A549 (cell line): ENCODE measurements around the gene PVR. TPM values are rescaled to one million over a fixed set of nuclear protein-coding genes. Genes with fewer than 3 reads are reported as not detected.

ENCODE experiments used
- ATAC-seq, 2 experiments: fragments of 200-7000 bp in 1 of 2; fragments of >200 bp in 1 of 2; cut with Nextera tagmentation in 1 of 2; cut with Tn5 transposase in 1 of 2; 3 replicates each; pipeline versions ENCODE4 v1.8.0 to v1.9.1; 2018 to 2020; ENCODE audit warnings: mild to moderate bottlenecking in 1 of 2, moderate library complexity in 1 of 2
- CTCF ChIA-PET: fragments of 300-600 bp; sonication (Branson Sonifier 250); formaldehyde crosslinking; extraction: SDS; loops from one replicate; lab custom pipeline; 2021; ENCODE audit warnings: antibody characterized with exemption, inconsistent platforms; lab: Yijun Ruan, JAX
- POLR2A ChIA-PET: fragments of 350-600 bp; formaldehyde crosslinking; extraction: SDS; loops from one replicate; lab custom pipeline; 2021; ENCODE audit warnings: antibody characterized with exemption, inconsistent platforms; lab: Yijun Ruan, JAX
- DNase-seq, 2 experiments: peaks; one replicate each; pipeline versions ENCODE4 v3.0.0 to v3.0.0-alpha.2; 2011 to 2016; ENCODE audit warnings: low read depth in 1 of 2, low spot score in 1 of 2
- FAIRE-seq: peaks from 2 replicates; lab custom pipeline; 2011; peaks lifted over from hg19 to GRCh38; lab: Jason Lieb, UNC
- H3K27ac ChIP-seq, 2 experiments: fragments of >200 bp; sonication (Bioruptor Twin); formaldehyde crosslinking; 3 replicates each; pipeline ENCODE4 v1.5.1; 2016 to 2017
- H3K4me1 ChIP-seq: fragments of >200 bp; sonication (Bioruptor Twin); formaldehyde crosslinking; 3 replicates; pipeline ENCODE4 v1.6.1; 2016
- H3K4me2 ChIP-seq: fragments of >200 bp; sonication (Bioruptor Twin); formaldehyde crosslinking; 3 replicates; pipeline ENCODE4 v1.6.1; 2016
- H3K4me3 ChIP-seq: fragments of >200 bp; sonication (Bioruptor Twin); formaldehyde crosslinking; 3 replicates; pipeline ENCODE4 v1.5.1; 2016
- H3K9me3 ChIP-seq: fragments of >200 bp; sonication (Bioruptor Twin); formaldehyde crosslinking; 3 replicates; pipeline ENCODE4 v1.6.1; 2016
- CEBPB ChIP-seq, 2 experiments: fragments of >200 bp in 1 of 2; sonication (Bioruptor Twin) in 1 of 2; formaldehyde crosslinking in 1 of 2; IDR thresholded peaks; 2 replicates each; pipeline ENCODE4 v1.6.1; 2012 to 2016
- CHD2 ChIP-seq: fragments of 150-350 bp; IDR thresholded peaks from 2 replicates; pipeline ENCODE4 v1.6.1; 2014; ENCODE audit warnings: low read length; ENCODE audit not compliant: partially characterized antibody
- EHF ChIP-seq: fragments of 250-450 bp; sonication (Bioruptor Pico); IDR thresholded peaks from 2 replicates; pipeline ENCODE4 v1.5.0; 2020; ENCODE audit warnings: mild to moderate bottlenecking
- EP300 ChIP-seq, 2 experiments: fragments of >200 bp; sonication (Bioruptor Twin); formaldehyde crosslinking; IDR thresholded peaks; 2 replicates in 1 of 2; 3 replicates in 1 of 2; pipeline ENCODE4 v1.6.1; 2016 to 2017
- FOSL2 ChIP-seq, 2 experiments: fragments of 450-650 bp in 1 of 2; fragments of >200 bp in 1 of 2; sonication (Bioruptor Twin) in 1 of 2; formaldehyde crosslinking; IDR thresholded peaks; 2 replicates each; pipeline versions ENCODE4 v1.5.0 to v1.6.1; 2016 to 2020; ENCODE audit warnings: mild to moderate bottlenecking in 1 of 2, moderate library complexity in 1 of 2
- GATA3 ChIP-seq: IDR thresholded peaks from 2 replicates; pipeline ENCODE4 v1.6.1; 2012; ENCODE audit warnings: borderline replicate concordance
- HEYL ChIP-seq: fragments of 250-450 bp; sonication (Bioruptor Pico); IDR thresholded peaks from 2 replicates; pipeline ENCODE4 v1.8.0; 2021; ENCODE audit warnings: mild to moderate bottlenecking, moderate library complexity
- HOXB13 ChIP-seq: fragments of 250-450 bp; sonication (Bioruptor Pico); IDR thresholded peaks from 2 replicates; pipeline ENCODE4 v1.5.0; 2020; ENCODE audit warnings: low read depth, mild to moderate bottlenecking, moderate library complexity
- HOXB5 ChIP-seq: fragments of 250-450 bp; sonication (Bioruptor Pico); IDR thresholded peaks from 2 replicates; pipeline ENCODE4 v1.5.0; 2020; ENCODE audit warnings: mild to moderate bottlenecking, moderate library complexity
- KDM1A ChIP-seq: fragments of 200-600 bp; sonication (generic); IDR thresholded peaks from 2 replicates; pipeline ENCODE4 v1.6.1; 2016; ENCODE audit warnings: low read depth, mild to moderate bottlenecking
- MAFK ChIP-seq: fragments of 450-650 bp; IDR thresholded peaks from 2 replicates; pipeline ENCODE4 v1.6.1; 2014; ENCODE audit not compliant: partially characterized antibody
- MAZ ChIP-seq: fragments of 150-350 bp; IDR thresholded peaks from 2 replicates; pipeline ENCODE4 v1.6.1; 2014; ENCODE audit warnings: antibody characterized with exemption, low read depth, low read length, borderline replicate concordance
- MYC ChIP-seq: IDR thresholded peaks from 2 replicates; pipeline ENCODE4 v1.6.1; 2012; ENCODE audit warnings: mild to moderate bottlenecking, inconsistent platforms, low read length, improper control_type of control experiment, borderline replicate concordance
- PHF8 ChIP-seq: fragments of 200-600 bp; sonication (generic); IDR thresholded peaks from 2 replicates; pipeline ENCODE4 v1.6.1; 2016; ENCODE audit warnings: low read depth, mild to moderate bottlenecking, antibody characterized with exemption, moderate library complexity, borderline replicate concordance
- RFX5 ChIP-seq: fragments of 450-650 bp; IDR thresholded peaks from 2 replicates; pipeline ENCODE4 v1.7.1; 2014; ENCODE audit warnings: antibody characterized with exemption, mild to moderate bottlenecking, moderate library complexity
- RNF2 ChIP-seq: fragments of 200-600 bp; sonication (generic); IDR thresholded peaks from 2 replicates; pipeline ENCODE4 v1.6.1; 2016; ENCODE audit warnings: low read depth, mild to moderate bottlenecking, antibody characterized with exemption, moderate library complexity, borderline replicate concordance
- SREBF2 ChIP-seq: fragments of 450-650 bp; IDR thresholded peaks from 2 replicates; pipeline ENCODE4 v1.6.1; 2014; ENCODE audit warnings: mild to moderate bottlenecking, moderate library complexity
- TP53 ChIP-seq: fragments of 250-450 bp; sonication (Bioruptor Pico); IDR thresholded peaks from 2 replicates; pipeline ENCODE4 v1.5.0; 2021; ENCODE audit warnings: mild to moderate bottlenecking, moderate library complexity
- ZC3H11A ChIP-seq: fragments of 450-650 bp; IDR thresholded peaks from 2 replicates; pipeline ENCODE4 v1.6.1; 2014; ENCODE audit warnings: antibody characterized with exemption, mild to moderate bottlenecking
- ZFP36 ChIP-seq: fragments of 450-650 bp; IDR thresholded peaks from 2 replicates; pipeline ENCODE4 v1.6.1; 2014; ENCODE audit warnings: borderline replicate concordance; ENCODE audit not compliant: partially characterized antibody
- ZNF302 ChIP-seq: fragments of 250-450 bp; sonication (Bioruptor Pico); IDR thresholded peaks from 2 replicates; pipeline ENCODE4 v1.9.0; 2021; ENCODE audit warnings: inconsistent platforms, mild to moderate bottlenecking, moderate library complexity
- ZSCAN20 ChIP-seq: fragments of 250-450 bp; sonication (Bioruptor Pico); IDR thresholded peaks from 2 replicates; pipeline ENCODE4 v1.8.0; 2022; ENCODE audit warnings: mild to moderate bottlenecking, moderate library complexity
- WGBS: methylation state at CpG from one replicate; pipeline ENCODE4 v1.1.6; 2017; ENCODE audit errors: missing lambda C conversion rate; 5-methylcytosine and 5-hydroxymethylcytosine counted together
- polyA minus RNA-seq: library from RNA; depleted of rRNA, polyadenylated mRNA; stranded (reverse); fragments of >200 nt; gene quantifications from 2 replicates; pipeline ENCODE4 v1.2.3, GENCODE V29; 2011; rRNA and poly(A)+ RNA removed
- polyA plus RNA-seq, 4 experiments: library from polyadenylated mRNA; depleted of rRNA in 3 of 4; stranded (reverse); fragments of >200 nt; fragmentation: RNase III in 1 of 4; extraction: RNeasy Plus Mini Kit Qiagen cat#74134 plus additional on column Dnase treatment in 1 of 4; gene quantifications; 2 replicates in 3 of 4; 3 replicates in 1 of 4; pipeline ENCODE4 v1.2.3, GENCODE V29; 2011 to 2017
- TF ChIP-seq, protein P1 (sequence below): fragments of >200 bp; sonication (Bioruptor Twin); formaldehyde crosslinking; IDR thresholded peaks from 2 replicates; pipeline ENCODE4 v1.6.1; 2016
- TF ChIP-seq, protein P2 (sequence below): IDR thresholded peaks from 2 replicates; pipeline ENCODE4 v1.6.1; 2012
- TF ChIP-seq, protein P3 (sequence below): fragments of 250-450 bp; sonication (Bioruptor Pico); IDR thresholded peaks from 2 replicates; pipeline ENCODE4 v1.5.0; 2021; ENCODE audit warnings: mild to moderate bottlenecking, moderate library complexity, borderline replicate concordance
- TF ChIP-seq, protein P4 (sequence below): fragments of >200 bp; sonication (Bioruptor Twin); formaldehyde crosslinking; IDR thresholded peaks from 3 replicates; pipeline ENCODE4 v1.6.1; 2016
- TF ChIP-seq, protein P5 (sequence below): IDR thresholded peaks from 2 replicates; pipeline ENCODE4 v1.6.1; 2012
- TF ChIP-seq, protein P6 (sequence below): IDR thresholded peaks from 2 replicates; pipeline ENCODE4 v1.6.1; 2012; ENCODE audit warnings: low read depth, borderline replicate concordance

The PVR gene, protein sequence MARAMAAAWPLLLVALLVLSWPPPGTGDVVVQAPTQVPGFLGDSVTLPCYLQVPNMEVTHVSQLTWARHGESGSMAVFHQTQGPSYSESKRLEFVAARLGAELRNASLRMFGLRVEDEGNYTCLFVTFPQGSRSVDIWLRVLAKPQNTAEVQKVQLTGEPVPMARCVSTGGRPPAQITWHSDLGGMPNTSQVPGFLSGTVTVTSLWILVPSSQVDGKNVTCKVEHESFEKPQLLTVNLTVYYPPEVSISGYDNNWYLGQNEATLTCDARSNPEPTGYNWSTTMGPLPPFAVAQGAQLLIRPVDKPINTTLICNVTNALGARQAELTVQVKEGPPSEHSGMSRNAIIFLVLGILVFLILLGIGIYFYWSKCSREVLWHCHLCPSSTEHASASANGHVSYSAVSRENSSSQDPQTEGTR
- polyA plus RNA-seq (2011; rRNA removed) (108 and 110 TPM in 2 replicates), polyA plus RNA-seq (2017; fragmentation: RNase III; extraction: RNeasy Plus Mini Kit Qiagen cat#74134 plus additional on column Dnase treatment) (86.2 to 98.1 TPM (median 90.3 TPM) in 3 replicates), polyA minus RNA-seq (145 and 164 TPM in 2 replicates)
- 103 and 142 TPM in 2 replicates for polyA plus RNA-seq (2012; cell fraction: cytosol; rRNA removed)
- polyA plus RNA-seq (2012; cell fraction: nucleus; rRNA removed): 163 and 226 TPM in 2 replicates

DNA sequence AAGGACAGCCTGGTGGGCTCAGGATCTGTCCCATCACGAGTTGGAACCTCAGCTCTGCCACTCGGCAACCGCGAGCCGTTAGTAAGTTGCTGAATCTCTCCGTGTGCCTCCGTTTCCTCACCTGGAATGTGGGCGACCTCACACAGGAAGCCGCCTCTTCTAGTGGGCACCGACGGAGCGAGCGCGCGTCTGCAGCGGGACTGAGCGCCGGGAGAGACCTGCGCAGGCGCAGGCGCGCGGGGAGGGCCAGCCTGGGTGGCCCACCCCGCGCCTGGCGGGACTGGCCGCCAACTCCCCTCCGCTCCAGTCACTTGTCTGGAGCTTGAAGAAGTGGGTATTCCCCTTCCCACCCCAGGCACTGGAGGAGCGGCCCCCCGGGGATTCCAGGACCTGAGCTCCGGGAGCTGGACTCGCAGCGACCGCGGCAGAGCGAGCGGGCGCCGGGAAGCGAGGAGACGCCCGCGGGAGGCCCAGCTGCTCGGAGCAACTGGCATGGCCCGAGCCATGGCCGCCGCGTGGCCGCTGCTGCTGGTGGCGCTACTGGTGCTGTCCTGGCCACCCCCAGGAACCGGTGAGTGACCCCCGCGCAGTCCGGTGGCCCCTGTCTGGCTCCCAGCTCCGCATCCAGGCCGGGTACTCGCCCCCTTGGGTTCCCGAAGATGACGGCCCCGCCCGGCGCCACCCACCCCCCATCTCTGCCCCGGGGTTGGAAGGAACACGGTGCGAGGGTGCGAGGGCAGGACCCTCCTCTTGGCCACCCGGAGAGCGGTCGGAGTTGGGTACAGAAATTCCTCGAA, at the start of gene PVR:
Gene PVR, plus strand, starts transcription at position 306 of the 797 bp plus-strand sequence. Its CDS starts 187 bp downstream, at position 493.
- ChIA-PET POLR2A (interaction anchor here (0.6 to 2.0 kb wide), 14 partner anchors 9 to 144 kb away, joined by 3 to 21 read pairs (median 4); partner anchors contain the start of gene ZNF180), CTCF (interaction anchor here (0.6 to 6.1 kb wide), 17 partner anchors 9 to 127 kb away, joined by 3 to 40 read pairs (median 4); no protein-coding TSS in a partner anchor)
- Histone ChIP-seq H3K9me3 (no peaks in the 10 kb centered on the region), H3K4me3 (peak within 1 kb of the TSS; percentile 61), H3K27ac (peak within 1 kb of the TSS; percentile 91 to 97), H3K4me1 (peaks cover 75% of the 10 kb centered on the region), H3K4me2 (peak within 1 kb of the TSS; percentile 87)
- DNase-seq: peak; percentile 91 to 98
- ATAC-seq: peak; percentile 86 to 90
- FAIRE-seq: peak; percentile 28
- under 1% methylated on average over 48 of the region's 70 CpGs for WGBS
- TF ChIP-seq, protein P1, sequence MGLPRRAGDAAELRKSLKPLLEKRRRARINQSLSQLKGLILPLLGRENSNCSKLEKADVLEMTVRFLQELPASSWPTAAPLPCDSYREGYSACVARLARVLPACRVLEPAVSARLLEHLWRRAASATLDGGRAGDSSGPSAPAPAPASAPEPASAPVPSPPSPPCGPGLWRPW: no peak
- no peak for TF ChIP-seq SREBF2
- 0 out of 2 replicates have a peak, but pooled peaks have one; percentile 40 for TF ChIP-seq GATA3
- no peak for TF ChIP-seq ZFP36
- no peak for TF ChIP-seq KDM1A
- TF ChIP-seq CHD2: no peak
- TF ChIP-seq HOXB5: peak; percentile 59; the same call in 1 of the 2 replicates
- TF ChIP-seq MAZ: no peak
- TF ChIP-seq, protein P2, sequence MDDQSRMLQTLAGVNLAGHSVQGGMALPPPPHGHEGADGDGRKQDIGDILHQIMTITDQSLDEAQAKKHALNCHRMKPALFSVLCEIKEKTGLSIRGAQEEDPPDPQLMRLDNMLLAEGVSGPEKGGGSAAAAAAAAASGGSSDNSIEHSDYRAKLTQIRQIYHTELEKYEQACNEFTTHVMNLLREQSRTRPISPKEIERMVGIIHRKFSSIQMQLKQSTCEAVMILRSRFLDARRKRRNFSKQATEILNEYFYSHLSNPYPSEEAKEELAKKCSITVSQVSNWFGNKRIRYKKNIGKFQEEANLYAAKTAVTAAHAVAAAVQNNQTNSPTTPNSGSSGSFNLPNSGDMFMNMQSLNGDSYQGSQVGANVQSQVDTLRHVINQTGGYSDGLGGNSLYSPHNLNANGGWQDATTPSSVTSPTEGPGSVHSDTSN: peak; percentile 20; the same call in 1 of the 2 replicates
- TF ChIP-seq RFX5: no peak; the same call in 1 of the 2 replicates
- no peak for TF ChIP-seq ZSCAN20 (CRISPR knock-in tag)
- peak in 1 of 2 experiments; percentile 51; a peak in 1 of 5 replicates for TF ChIP-seq EP300 (IDR thresholded peaks at IDR 0.05)
- TF ChIP-seq MAFK: no peak
- 0 out of 2 replicates have a peak, but pooled peaks have one; percentile 55 for TF ChIP-seq MYC
- no peak for TF ChIP-seq HEYL (CRISPR knock-in tag)
- TF ChIP-seq, protein P3, sequence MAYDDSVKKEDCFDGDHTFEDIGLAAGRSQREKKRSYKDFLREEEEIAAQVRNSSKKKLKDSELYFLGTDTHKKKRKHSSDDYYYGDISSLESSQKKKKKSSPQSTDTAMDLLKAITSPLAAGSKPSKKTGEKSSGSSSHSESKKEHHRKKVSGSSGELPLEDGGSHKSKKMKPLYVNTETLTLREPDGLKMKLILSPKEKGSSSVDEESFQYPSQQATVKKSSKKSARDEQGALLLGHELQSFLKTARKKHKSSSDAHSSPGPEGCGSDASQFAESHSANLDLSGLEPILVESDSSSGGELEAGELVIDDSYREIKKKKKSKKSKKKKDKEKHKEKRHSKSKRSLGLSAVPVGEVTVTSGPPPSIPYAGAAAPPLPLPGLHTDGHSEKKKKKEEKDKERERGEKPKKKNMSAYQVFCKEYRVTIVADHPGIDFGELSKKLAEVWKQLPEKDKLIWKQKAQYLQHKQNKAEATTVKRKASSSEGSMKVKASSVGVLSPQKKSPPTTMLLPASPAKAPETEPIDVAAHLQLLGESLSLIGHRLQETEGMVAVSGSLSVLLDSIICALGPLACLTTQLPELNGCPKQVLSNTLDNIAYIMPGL: peak; percentile 79
- TF ChIP-seq, protein P4, sequence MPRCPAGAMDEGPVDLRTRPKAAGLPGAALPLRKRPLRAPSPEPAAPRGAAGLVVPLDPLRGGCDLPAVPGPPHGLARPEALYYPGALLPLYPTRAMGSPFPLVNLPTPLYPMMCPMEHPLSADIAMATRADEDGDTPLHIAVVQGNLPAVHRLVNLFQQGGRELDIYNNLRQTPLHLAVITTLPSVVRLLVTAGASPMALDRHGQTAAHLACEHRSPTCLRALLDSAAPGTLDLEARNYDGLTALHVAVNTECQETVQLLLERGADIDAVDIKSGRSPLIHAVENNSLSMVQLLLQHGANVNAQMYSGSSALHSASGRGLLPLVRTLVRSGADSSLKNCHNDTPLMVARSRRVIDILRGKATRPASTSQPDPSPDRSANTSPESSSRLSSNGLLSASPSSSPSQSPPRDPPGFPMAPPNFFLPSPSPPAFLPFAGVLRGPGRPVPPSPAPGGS: peak; percentile 66; the same call in 2 of the 3 replicates
- no peak for TF ChIP-seq FOSL2 (IDR thresholded peaks at IDR 0.05)
- peak; percentile 3; the same call in 1 of the 2 replicates for TF ChIP-seq FOSL2 (CRISPR knock-in tag; IDR thresholded peaks at IDR 0.05)
- TF ChIP-seq RNF2: no peak
- TF ChIP-seq CEBPB (IDR thresholded peaks at IDR 0.05): no peak
- peak; percentile 47; the same call in 1 of the 2 replicates for TF ChIP-seq TP53 (CRISPR knock-in tag)
- 0 out of 2 replicates have a peak, but pooled peaks have one; percentile 29 for TF ChIP-seq EHF (CRISPR knock-in tag)
- TF ChIP-seq ZC3H11A: no peak
- TF ChIP-seq PHF8: peak; percentile 56
- no peak for TF ChIP-seq HOXB13
- TF ChIP-seq, protein P5, sequence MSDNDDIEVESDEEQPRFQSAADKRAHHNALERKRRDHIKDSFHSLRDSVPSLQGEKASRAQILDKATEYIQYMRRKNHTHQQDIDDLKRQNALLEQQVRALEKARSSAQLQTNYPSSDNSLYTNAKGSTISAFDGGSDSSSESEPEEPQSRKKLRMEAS: peak; percentile 75
- no peak for TF ChIP-seq ZNF302
- TF ChIP-seq, protein P6, sequence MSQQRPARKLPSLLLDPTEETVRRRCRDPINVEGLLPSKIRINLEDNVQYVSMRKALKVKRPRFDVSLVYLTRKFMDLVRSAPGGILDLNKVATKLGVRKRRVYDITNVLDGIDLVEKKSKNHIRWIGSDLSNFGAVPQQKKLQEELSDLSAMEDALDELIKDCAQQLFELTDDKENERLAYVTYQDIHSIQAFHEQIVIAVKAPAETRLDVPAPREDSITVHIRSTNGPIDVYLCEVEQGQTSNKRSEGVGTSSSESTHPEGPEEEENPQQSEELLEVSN: peak; percentile 79
